ENCODE results near the gene TMEM191C.
"Not testable (repeated sequence)": the region's sequence is repeated elsewhere in the genome, so short reads cannot be mapped to it uniquely, and the experiment has no call there.

DNA sequence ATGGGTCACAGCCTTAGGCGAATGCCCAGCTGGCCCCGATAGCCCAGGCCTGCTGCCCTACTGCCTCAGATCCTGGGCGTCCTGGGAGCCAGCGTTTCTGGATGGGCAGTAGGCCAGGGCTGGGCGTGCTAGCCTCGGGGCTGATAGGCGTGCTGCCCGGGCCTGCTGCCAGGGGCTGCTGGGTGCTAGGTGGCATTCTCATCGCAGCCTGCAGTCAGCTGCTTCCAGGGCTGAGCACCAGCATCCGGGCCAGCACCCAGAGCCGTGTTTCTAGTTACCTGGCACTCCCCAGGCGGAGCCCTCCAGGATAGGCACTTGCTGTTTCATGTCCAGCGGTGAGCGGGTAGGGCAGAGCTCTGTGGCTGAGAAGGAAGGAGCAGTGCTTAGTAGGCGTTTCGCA is 26.5 kb upstream of the TMEM191C start:
- TF ChIP-seq, protein P1, sequence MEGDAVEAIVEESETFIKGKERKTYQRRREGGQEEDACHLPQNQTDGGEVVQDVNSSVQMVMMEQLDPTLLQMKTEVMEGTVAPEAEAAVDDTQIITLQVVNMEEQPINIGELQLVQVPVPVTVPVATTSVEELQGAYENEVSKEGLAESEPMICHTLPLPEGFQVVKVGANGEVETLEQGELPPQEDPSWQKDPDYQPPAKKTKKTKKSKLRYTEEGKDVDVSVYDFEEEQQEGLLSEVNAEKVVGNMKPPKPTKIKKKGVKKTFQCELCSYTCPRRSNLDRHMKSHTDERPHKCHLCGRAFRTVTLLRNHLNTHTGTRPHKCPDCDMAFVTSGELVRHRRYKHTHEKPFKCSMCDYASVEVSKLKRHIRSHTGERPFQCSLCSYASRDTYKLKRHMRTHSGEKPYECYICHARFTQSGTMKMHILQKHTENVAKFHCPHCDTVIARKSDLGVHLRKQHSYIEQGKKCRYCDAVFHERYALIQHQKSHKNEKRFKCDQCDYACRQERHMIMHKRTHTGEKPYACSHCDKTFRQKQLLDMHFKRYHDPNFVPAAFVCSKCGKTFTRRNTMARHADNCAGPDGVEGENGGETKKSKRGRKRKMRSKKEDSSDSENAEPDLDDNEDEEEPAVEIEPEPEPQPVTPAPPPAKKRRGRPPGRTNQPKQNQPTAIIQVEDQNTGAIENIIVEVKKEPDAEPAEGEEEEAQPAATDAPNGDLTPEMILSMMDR (IDR thresholded peaks at IDR 0.05) = not testable (repeated sequence)
- not testable (repeated sequence) for TF ChIP-seq EP300, POLR2AphosphoS5, POLR2A (IDR thresholded peaks at IDR 0.05)
